ENCODE results near the gene SPAG6. TPM values are rescaled to one million over a fixed set of nuclear protein-coding genes. Genes with fewer than 3 reads are reported as not detected.

SPAG6 gene
- total and polyA plus RNA-seq, 2 of the 4 experiments (the other 2 are of a cell fraction): not detected

- H3K27me3 ChIP-seq (ENCODE audit: control insufficient read depth, insufficient read depth, low read length): peaks cover 31% of the 10 kb centered on the region
- no peak overlapping the region for H2BK120ac ChIP-seq (ENCODE audit: low read depth, low read length)
- ChIA-PET CTCF (no interaction called here), POLR2A (ENCODE audit: unreplicated experiment) (interaction anchor here (1.0 kb wide), 1 partner anchor 9 kb away, joined by 5 read pairs; no protein-coding TSS in a partner anchor)
- H2AK5ac ChIP-seq (ENCODE audit: low read depth, low read length): no peak overlapping the region
- H4K20me1 ChIP-seq (ENCODE audit: insufficient read depth, low read length): no peaks in the 10 kb centered on the region
- H3K4me1 ChIP-seq (ENCODE audit: control insufficient read depth, insufficient read depth, low read length): no peaks in the 10 kb centered on the region
- no TSS peak for BruUV-seq (replicated peaks)
- H3K4me3 ChIP-seq (ENCODE audit: insufficient read depth, low read depth, low read length): no peak overlapping the region
- H3K9me1 ChIP-seq (ENCODE audit: insufficient read depth, low read length): no peaks in the 10 kb centered on the region
- TF ChIP-seq NFE2L2 (IDR thresholded peaks at IDR 0.05; ENCODE audit: low read depth, low read length): no peak
- peak; percentile 90 for TF ChIP-seq MAFK (IDR thresholded peaks at IDR 0.05; ENCODE audit: low read depth, low read length)
- H3K56ac ChIP-seq (ENCODE audit: extremely low read depth, insufficient read depth, low read length): no peak overlapping the region
- H3K14ac ChIP-seq (replicated peaks; ENCODE audit: low read depth, low read length): no peak overlapping the region
- no peak overlapping the region for H2BK15ac ChIP-seq (ENCODE audit: low read depth, low read length)
- no peak overlapping the region for H4K5ac ChIP-seq (ENCODE audit: low read depth, low read length)
- no peak overlapping the region for H3K9ac ChIP-seq (ENCODE audit: low read depth, low read length)
- H3K27ac ChIP-seq (ENCODE audit: insufficient read depth, low read length): no peak overlapping the region
- no CpG with 5 or more reads among the region's 1 CpG for WGBS, 2 experiments (ENCODE audit: extremely low coverage in 2 of 2, insufficient read length in 1 of 2)
- intact Hi-C loops (cut with micrococcal nuclease): no loop called here
- no peak overlapping the region for H2AFZ ChIP-seq (replicated peaks; ENCODE audit: low read length, poor library complexity)
- H3K36me3 ChIP-seq (ENCODE audit: control insufficient read depth, insufficient read depth, low read length): no peaks in the 10 kb centered on the region
- no peak overlapping the region for H3K23ac ChIP-seq (ENCODE audit: low read depth, low read length)
- H2AK9ac ChIP-seq (replicated peaks; ENCODE audit: low read depth, low read length, poor library complexity): no peak overlapping the region
- H2BK5ac ChIP-seq (ENCODE audit: low read depth, low read length, poor library complexity, severe bottlenecking): no peak overlapping the region
- ATAC-seq (ENCODE audit: low read depth) (no peak), DNase-seq (no peak)
- peaks cover 14% of the 10 kb centered on the region for H3K9me3 ChIP-seq (ENCODE audit: control insufficient read depth, insufficient read depth, low read length)
- H3K4me2 ChIP-seq (ENCODE audit: low read depth, low read length): no peak overlapping the region
- no peak overlapping the region for H4K91ac ChIP-seq (ENCODE audit: insufficient read depth, low read depth, low read length)
- H3K4ac ChIP-seq (ENCODE audit: low read depth, low read length): no peak overlapping the region
- in situ Hi-C loops (cut with MboI; ENCODE audit: low sequenced_read_pairs): no loop called here
- no peak overlapping the region for H2BK20ac ChIP-seq (ENCODE audit: low read depth, low read length)
- no peak overlapping the region for H3K18ac ChIP-seq (ENCODE audit: low read depth, low read length)
- no peaks in the 10 kb centered on the region for H3K79me1 ChIP-seq (ENCODE audit: low read depth in 1 of 2, low read length in 2 of 2)
- dilution Hi-C loops (cut with HindIII; ENCODE audit: low sequenced_read_pairs, unreplicated experiment): no loop called here
- H4K8ac ChIP-seq (ENCODE audit: low read depth in 2 of 2, low read length in 2 of 2): no peak overlapping the region
These were observed 4.5 kb downstream of the SPAG6 start for GRCh38 chr10:22349755-22350154.
